AG08396 (cell line): Measurements from ENCODE around the gene ATP7B.

ENCODE experiments used
- DNase-seq: peaks from one replicate; pipeline ENCODE4 v3.0.0; 2012; ENCODE audit warnings: low spot score, mixed read lengths

Gene ATP7B

GRCh38 chr13:51892657-51893056 lies 118.6 kb downstream of the ATP7B start:
- no peak for DNase-seq

- DNase-seq, result no peak
Observed at GRCh38 chr13:51887468-51887867, 123.8 kb downstream of the ATP7B start.

GRCh38 chr13:51885651-51886050 lies 125.6 kb downstream of the ATP7B start:
- no peak for DNase-seq

DNA sequence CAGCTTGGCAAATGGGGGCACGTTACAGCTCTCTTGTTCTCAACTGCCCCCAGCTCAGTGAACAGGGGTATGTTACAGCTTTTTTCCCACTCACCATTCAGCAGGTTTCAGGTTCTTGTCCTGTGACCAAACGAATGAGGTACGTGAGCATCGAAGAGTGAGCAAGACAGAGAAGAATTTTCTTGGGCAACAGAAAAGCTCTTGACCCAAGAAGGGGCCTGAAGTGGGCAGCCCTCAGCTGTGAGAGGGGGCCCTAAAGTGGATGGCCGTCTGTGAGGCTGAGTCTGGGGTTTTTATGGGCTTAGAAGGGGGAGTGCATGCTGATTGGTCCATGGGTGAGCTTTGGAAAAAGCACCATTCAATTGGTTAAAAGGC lies 128.0 kb downstream of the ATP7B start:
- no peak for DNase-seq
